Muscle layer of colon (tissue), 2 donors: ENCODE data around the gene S100A1.

ENCODE experiments used
- H3K27ac ChIP-seq: one replicate; pipeline ENCODE4 v1.7.0; 2013; ENCODE audit warnings: low read depth, mild to moderate bottlenecking, low read length, moderate library complexity
- H3K27me3 ChIP-seq, 2 donors: one replicate each; pipeline ENCODE4 v1.7.0; 2013; ENCODE audit warnings: low read length in 2 of 2, mild to moderate bottlenecking in 2 of 2; ENCODE audit not compliant: insufficient read depth in 2 of 2, control insufficient read depth in 1 of 2
- H3K36me3 ChIP-seq: one replicate; pipeline ENCODE4 v1.7.0; 2013; ENCODE audit warnings: mild to moderate bottlenecking, low read length; ENCODE audit not compliant: insufficient read depth
- H3K4me1 ChIP-seq: one replicate; pipeline ENCODE4 v1.7.0; 2013; ENCODE audit warnings: mild to moderate bottlenecking, low read length; ENCODE audit not compliant: insufficient read depth
- H3K4me3 ChIP-seq, 2 donors: one replicate each; pipeline ENCODE4 v1.7.0; 2013; ENCODE audit warnings: low read length in 2 of 2, low read depth in 1 of 2, mild to moderate bottlenecking in 1 of 2, moderate library complexity in 1 of 2
- H3K9ac ChIP-seq: one replicate; pipeline ENCODE4 v1.7.0; 2013; ENCODE audit warnings: low read length
- H3K9me3 ChIP-seq: one replicate; pipeline ENCODE4 v1.7.0; 2013; ENCODE audit warnings: mild to moderate bottlenecking, low read length
- donor health status: abdominal sarcoma.
- donor health status: Adenocarcinoma of cecum.

S100A1 gene

DNA sequence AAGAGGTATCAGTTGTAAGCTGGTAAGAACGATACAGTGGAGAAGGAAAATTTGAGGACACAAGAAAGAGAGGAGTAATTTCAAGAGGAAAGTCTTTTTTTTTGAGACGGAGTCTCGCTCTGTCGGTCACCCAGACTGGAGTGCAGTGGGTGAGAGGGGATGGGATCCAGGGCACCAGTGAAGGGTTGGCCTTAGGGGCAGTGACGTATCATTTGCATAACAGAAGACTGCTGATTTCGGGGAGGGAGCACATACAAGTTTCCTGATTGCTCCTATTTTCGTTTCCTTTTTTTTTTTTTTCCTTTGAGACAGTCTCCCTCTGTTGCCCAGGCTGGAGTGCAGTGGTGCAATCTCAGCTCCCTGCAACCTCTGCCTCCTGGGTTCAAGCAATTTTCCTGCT is 5.1 kb upstream of the S100A1 start:
- Histone ChIP-seq H3K27ac (no peak overlapping the region), H3K4me3 (no peak overlapping the region), H3K9me3 (no peaks in the 10 kb centered on the region), H3K9ac (no peak overlapping the region), H3K36me3 (peaks cover 5% of the 10 kb centered on the region), H3K4me1 (peaks cover 44% of the 10 kb centered on the region), H3K27me3 (no peaks in the 10 kb centered on the region)

DNA sequence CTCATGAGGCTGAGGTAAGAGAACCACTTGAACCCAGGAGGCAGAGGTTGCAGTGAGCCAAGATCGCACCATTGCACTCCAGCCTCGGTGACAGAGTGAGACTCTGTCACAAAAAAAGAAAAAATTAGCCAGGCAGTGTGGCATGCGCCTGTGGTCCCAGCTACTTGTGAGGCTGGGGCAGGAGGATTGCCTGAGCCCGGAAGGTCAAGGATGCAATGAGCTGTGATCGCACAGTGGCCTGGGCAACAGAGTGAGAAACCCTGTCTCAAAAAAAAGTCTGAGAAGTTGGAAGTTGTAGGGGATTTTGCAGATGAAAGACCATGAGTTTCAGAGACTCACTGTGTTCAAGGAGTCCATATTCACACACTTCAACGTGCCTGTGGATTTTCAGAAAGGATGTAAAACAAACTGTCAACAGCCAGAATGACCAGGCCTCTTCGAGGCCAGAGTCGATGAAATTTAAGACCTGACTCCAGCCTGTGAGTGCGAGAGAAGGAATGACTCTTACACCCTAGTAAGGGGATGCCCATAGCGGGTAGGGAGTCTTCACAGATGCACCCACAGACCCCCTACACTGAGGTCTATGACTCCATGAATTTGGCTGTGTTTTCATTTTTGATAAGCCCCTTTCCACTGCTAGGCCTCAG is 3.1 kb upstream of the S100A1 start:
- no peak overlapping the region for H3K9ac ChIP-seq
- H3K4me1 ChIP-seq = peaks cover 45% of the 10 kb centered on the region
- H3K9me3 ChIP-seq = no peaks in the 10 kb centered on the region
- peaks cover 5% of the 10 kb centered on the region for H3K36me3 ChIP-seq
- H3K27ac ChIP-seq = peak overlapping the region; percentile 37
- no peaks in the 10 kb centered on the region for H3K27me3 ChIP-seq
- peak overlapping the region in 1 of 2 donors; percentile 27 for H3K4me3 ChIP-seq

DNA sequence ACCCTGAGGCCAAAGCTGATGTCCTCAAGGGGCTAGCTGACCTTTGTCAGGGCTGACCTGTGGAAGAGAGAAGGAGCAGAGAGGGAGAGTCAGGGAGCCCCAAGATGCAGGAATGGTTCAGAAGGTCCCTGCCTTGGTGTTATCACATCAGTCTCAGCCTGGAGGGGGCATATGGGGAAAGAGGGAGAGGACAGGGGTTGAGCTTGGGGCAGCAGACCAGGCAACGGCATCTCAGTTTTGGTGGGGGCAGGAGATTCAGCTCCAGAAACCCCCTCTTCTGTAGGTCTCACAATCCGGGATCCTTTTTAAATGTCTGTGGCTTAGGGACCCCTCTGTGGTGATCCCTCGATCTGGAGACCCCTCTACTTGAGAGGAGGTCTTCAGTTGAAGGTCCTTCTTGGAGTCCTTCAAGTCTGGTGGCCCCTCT is 1.7 kb upstream of the S100A1 start:
- peaks cover 5% of the 10 kb centered on the region for H3K36me3 ChIP-seq
- peak overlapping the region; percentile 82 for H3K9ac ChIP-seq
- peak overlapping the region; percentile 27 to 87 for H3K4me3 ChIP-seq
- H3K27ac ChIP-seq = peak overlapping the region; percentile 83
- no peaks in the 10 kb centered on the region for H3K27me3 ChIP-seq
- H3K9me3 ChIP-seq = no peaks in the 10 kb centered on the region
- H3K4me1 ChIP-seq = peaks cover 45% of the 10 kb centered on the region

DNA sequence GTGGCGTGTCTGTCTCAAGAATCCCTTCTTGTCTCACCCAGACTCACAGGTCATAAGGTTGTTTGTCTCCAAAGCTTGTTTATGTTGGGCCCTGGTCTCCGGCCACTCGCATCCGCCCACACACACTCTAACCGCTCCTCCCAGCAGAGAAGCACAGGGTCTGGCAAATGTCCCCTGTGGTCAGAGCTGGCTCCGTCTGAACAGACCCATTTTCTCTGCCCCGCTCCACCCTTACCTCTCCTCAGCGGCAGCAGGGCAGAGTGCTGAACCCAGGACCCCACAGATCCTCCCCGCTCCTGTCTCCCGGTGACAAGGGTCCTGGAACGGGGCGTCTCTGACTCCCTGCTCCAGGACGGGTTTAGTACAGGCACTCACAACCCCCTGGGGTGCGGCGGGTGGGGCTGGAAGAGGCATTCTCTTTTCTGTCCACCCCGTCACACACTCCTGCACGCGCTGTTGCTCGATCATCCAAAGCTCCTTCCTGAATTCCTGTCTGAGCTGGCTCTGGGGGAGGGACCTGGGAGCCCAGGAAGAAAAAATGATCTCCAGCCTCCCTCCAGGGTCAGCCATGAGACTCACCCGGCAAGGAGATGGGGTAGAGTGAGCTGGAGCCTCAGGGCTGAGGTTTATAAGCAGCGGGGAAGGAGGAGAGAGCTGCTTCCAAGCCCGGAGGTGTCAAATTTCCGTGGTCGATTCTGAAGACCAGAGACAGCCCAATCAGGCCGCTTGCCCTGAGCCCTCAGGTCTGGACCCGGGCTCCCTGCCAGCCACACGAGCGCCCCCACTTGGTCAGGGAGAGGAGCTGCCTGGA is 1.1 kb upstream of the S100A1 start, which contains the start of gene S100A13:
Gene S100A13, minus strand, starts transcription at position 602 of the 811 bp plus-strand sequence. CDS start 1,033 bp downstream, outside the sequence.
- H3K4me3 ChIP-seq = peak within 1 kb of the TSS; percentile 27 to 87
- peaks cover 5% of the 10 kb centered on the region for H3K36me3 ChIP-seq
- peaks cover 45% of the 10 kb centered on the region for H3K4me1 ChIP-seq
- no peaks in the 10 kb centered on the region for H3K27me3 ChIP-seq
- peak within 1 kb of the TSS; percentile 83 for H3K27ac ChIP-seq
- H3K9me3 ChIP-seq = no peaks in the 10 kb centered on the region
- peak within 1 kb of the TSS; percentile 82 for H3K9ac ChIP-seq

DNA sequence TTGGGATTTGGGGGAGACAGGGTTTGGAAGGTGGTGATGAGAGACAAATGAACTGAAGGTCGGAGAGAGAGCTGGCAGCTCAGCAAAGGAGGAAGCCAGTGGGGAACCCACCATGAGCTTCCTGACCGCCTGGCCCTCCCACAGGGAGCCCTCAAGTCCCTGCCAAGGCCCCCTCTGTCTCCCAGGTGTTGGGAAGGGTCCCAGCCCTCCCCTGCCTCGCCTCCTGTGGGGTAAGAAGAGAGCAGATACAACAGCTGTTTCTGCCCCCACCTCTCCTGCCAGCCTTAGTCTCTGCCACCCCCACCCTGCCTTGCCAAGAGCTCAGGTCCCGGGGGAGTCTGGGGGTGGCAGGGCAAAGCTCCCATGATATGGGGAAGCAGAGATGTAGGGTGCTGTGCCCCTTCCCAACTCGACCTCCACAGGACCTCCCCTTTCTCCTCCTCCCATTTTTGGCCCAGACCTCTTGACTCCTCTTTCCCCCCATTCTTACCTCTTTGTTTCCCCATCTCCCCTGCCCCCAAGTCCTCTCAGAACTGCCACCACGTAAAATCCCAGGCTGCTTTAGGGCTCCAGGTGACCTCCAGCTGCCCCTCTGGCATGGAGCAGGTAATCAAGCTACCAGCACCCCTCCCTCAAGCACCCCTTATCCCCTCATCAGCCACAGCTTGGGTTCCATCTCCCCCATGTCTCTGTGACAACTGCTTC is 556 bp downstream of the S100A1 start:
- H3K4me1 ChIP-seq = peaks cover 50% of the 10 kb centered on the region
- H3K9ac ChIP-seq = no peak overlapping the region
- H3K36me3 ChIP-seq = no peaks in the 10 kb centered on the region
- no peak overlapping the region for H3K4me3 ChIP-seq
- no peaks in the 10 kb centered on the region for H3K27me3 ChIP-seq
- H3K27ac ChIP-seq = no peak overlapping the region
- no peaks in the 10 kb centered on the region for H3K9me3 ChIP-seq

- H3K27me3 ChIP-seq = no peaks in the 10 kb centered on the region
- no peak overlapping the region for H3K27ac ChIP-seq
- H3K9ac ChIP-seq = no peak overlapping the region
- H3K4me3 ChIP-seq = no peak overlapping the region
- no peaks in the 10 kb centered on the region for H3K9me3 ChIP-seq
- H3K4me1 ChIP-seq = peaks cover 45% of the 10 kb centered on the region
- H3K36me3 ChIP-seq = no peaks in the 10 kb centered on the region
These were observed 1.1 kb downstream of the S100A1 start for GRCh38 chr1:153629343-153629665.

DNA sequence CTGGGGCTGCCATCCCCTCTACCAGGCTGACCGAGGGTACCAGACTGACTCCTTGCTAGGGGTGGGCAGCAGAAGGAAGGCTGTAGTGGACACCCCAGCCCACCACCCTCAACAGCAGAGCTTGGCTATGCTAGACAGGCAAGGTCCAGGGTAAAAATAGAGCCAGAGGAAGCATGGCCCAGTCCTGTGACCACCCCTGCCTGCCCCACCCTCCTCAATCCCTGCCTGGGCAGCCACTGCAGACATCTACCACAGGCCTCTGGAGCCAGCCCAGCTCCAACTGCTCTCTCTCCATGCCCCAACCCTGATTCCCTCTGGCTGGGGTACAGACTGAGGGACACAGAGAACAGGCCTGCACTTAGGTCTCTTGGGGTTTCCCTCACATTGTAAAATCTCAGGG is 1.7 kb downstream of the S100A1 start:
- no peaks in the 10 kb centered on the region for H3K36me3 ChIP-seq
- H3K9ac ChIP-seq = no peak overlapping the region
- peaks cover 40% of the 10 kb centered on the region for H3K4me1 ChIP-seq
- H3K9me3 ChIP-seq = no peaks in the 10 kb centered on the region
- no peak overlapping the region for H3K4me3 ChIP-seq
- no peak overlapping the region for H3K27ac ChIP-seq
- H3K27me3 ChIP-seq = no peaks in the 10 kb centered on the region

DNA sequence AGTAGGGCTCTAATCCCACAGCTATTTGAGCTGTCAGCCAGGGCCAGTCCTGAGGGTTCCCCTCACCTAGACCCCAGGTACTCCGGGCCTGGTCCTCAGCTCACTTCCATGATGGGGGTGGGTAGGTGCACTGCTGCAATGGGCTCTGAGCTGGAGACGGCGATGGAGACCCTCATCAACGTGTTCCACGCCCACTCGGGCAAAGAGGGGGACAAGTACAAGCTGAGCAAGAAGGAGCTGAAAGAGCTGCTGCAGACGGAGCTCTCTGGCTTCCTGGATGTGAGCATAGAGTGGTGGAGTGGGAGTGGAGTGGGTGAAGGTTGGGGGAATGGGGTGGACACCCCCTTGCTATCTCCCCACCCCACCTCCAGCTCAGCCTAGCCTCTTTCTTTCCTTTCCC is 2.1 kb downstream of the S100A1 start:
- H3K27me3 ChIP-seq = no peaks in the 10 kb centered on the region
- no peak overlapping the region for H3K9ac ChIP-seq
- H3K4me1 ChIP-seq = peaks cover 38% of the 10 kb centered on the region
- H3K36me3 ChIP-seq = no peaks in the 10 kb centered on the region
- no peak overlapping the region for H3K4me3 ChIP-seq
- H3K9me3 ChIP-seq = no peaks in the 10 kb centered on the region
- H3K27ac ChIP-seq = no peak overlapping the region

DNA sequence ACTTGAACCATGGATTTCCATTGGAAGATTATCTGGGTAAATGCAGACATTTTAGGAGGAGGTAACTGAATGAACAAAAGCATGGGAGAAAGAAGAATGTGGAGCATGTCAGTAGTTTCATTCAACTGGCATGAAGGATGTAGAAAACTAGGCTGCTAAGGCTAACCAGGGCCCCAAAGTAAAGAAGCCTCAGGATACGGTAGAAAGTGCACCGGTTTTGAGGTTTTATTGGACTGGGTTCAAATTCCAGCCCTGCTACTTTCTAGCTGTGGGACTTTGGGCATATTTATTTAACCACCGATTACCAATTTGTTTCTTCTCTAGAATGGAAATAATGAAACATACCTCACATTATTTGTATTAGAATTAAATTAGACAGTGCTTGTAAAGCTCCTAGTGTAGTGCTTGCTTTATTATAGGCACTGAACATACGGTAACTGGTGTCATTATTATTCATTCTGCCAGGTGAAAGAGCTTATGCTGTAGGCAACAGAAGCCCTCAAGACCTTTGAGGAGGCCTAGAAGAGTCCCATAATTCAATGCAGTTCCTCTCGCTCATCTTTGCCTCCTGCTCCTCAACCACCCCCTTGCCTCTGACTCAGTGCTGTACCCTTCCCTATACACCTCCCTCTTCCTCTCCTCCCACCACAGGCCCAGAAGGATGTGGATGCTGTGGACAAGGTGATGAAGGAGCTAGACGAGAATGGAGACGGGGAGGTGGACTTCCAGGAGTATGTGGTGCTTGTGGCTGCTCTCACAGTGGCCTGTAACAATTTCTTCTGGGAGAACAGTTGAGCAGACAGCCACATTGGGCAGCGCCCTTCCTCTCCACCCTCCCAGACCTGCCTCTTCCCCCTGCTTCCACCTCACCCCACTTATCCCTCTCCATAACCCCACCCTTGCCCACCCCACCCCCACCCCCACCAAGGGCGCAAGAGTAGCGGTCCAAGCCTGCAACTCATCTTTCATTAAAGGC is 3.1 kb downstream of the S100A1 start:
- no peaks in the 10 kb centered on the region for H3K9me3 ChIP-seq
- no peak overlapping the region for H3K9ac ChIP-seq
- no peaks in the 10 kb centered on the region for H3K27me3 ChIP-seq
- no peak overlapping the region for H3K4me3 ChIP-seq
- peaks cover 2% of the 10 kb centered on the region for H3K36me3 ChIP-seq
- H3K27ac ChIP-seq = no peak overlapping the region
- H3K4me1 ChIP-seq = peaks cover 38% of the 10 kb centered on the region

DNA sequence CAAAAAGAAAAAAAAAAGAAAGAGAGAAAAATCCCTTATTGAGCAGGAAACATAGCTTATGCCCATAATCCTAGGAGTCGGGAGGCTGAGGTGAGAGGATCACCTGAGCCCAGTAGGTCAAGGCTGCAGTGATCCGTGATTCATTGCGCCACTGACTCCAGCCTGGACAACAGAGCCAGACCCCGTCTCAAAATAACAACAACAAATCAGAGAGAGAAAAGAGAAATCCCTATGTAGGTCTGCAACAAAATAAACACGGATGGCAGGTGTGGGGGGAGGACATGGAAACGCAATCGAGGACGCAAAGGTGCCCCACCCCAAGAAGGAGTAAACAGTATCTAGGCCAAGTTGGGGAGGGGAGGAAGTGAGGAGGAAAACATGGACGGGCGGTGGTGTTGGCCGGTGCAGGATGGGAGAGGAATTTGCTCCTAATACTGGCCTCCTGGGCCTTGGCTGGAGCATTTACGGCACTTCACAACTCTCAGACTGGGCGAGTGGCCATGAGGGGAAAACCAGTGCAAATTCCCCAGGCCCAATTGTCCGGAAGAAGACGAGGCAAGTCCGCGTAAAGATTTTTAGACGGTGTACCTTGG is 5.0 kb downstream of the S100A1 start:
- peak overlapping the region; percentile 100 for H3K27ac ChIP-seq
- H3K9ac ChIP-seq = no peak overlapping the region
- H3K36me3 ChIP-seq = peaks cover 21% of the 10 kb centered on the region
- H3K9me3 ChIP-seq = no peaks in the 10 kb centered on the region
- peak overlapping the region; percentile 97 to 98 for H3K4me3 ChIP-seq
- H3K4me1 ChIP-seq = peaks cover 33% of the 10 kb centered on the region
- H3K27me3 ChIP-seq = no peaks in the 10 kb centered on the region
